ENCODE measurements around the gene SPEF2.

- TF ChIP-seq CTCF (IDR thresholded peaks at IDR 0.05; ENCODE audit: low read length) (no peak), EZH2 (IDR thresholded peaks at IDR 0.05; ENCODE audit: borderline replicate concordance, low read length) (no peak)
Measured at GRCh38 chr5:35850967-35851680, 233.5 kb downstream of the SPEF2 start.
